ENCODE results near the gene TWIST2. TPM values are rescaled to one million over a fixed set of nuclear protein-coding genes. Genes with fewer than 3 reads are reported as not detected.

The TWIST2 gene
- total RNA-seq, 1 experiment from 2014 or later = 0.22 TPM

DNA sequence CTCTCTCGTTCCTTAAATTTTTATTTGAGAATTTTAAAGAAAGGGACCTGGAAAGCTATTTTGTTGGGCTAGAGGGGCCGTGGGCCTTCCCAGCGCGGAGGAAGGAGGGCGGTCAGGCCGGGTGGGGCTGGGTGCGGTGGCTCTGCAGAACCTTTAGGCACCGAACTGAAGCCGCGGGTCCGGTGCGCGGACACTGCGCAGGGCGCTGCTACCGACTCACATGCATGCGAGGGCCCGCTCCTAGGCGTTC, 1.6 kb upstream of the TWIST2 start:
- no peak overlapping the region for H2AK5ac ChIP-seq (ENCODE audit: insufficient read length, low read length)
- H3K79me1 ChIP-seq (ENCODE audit: insufficient read depth, low read depth, low read length, poor library complexity, severe bottlenecking) = no peaks in the 10 kb centered on the region
- H3K4ac ChIP-seq (ENCODE audit: low read depth, low read length) = no peak overlapping the region
- WGBS (ENCODE audit: extremely low coverage, insufficient read length, low lambda C conversion rate) = no CpG with 5 or more reads among the region's 19 CpGs
- H2BK5ac ChIP-seq (ENCODE audit: insufficient read length, low read length) = no peak overlapping the region
- no peak overlapping the region for H4K8ac ChIP-seq (replicated peaks; ENCODE audit: insufficient read length, low read depth, low read length)
- Mint-ChIP-seq H3K4me3 (peak overlapping the region in 1 of 2 experiments; percentile 69; a peak in 2 of 5 replicates), H3K27me3 (ENCODE audit: low read depth) (peaks cover 89% of the 10 kb centered on the region), H3K9me3 (no peaks in the 10 kb centered on the region), H3K36me3 (ENCODE audit: insufficient read depth in 1 of 3, low read depth in 3 of 3) (no peaks in the 10 kb centered on the region), H3K27ac (no peak overlapping the region), H3K4me1 (peaks cover 4 to 6% of the 10 kb centered on the region in 2 experiments; a peak in 1 of 4 replicates)
- H4K91ac ChIP-seq (ENCODE audit: insufficient read length, low read depth, low read length) = no peak overlapping the region
- H3K27ac ChIP-seq (ENCODE audit: insufficient read length, low read depth, low read length) = no peak overlapping the region
- H3K18ac ChIP-seq (ENCODE audit: insufficient read length, low read depth, low read length) = no peak overlapping the region
- H4K5ac ChIP-seq (ENCODE audit: insufficient read length, low read depth, low read length) = no peak overlapping the region
- no peak overlapping the region for H3K9ac ChIP-seq (ENCODE audit: extremely low read depth, insufficient read length, low read length)
- no peak overlapping the region for H2AFZ ChIP-seq (ENCODE audit: low read length)
- H3T11ph ChIP-seq (ENCODE audit: low read length) = no peak overlapping the region
- H2BK12ac ChIP-seq (ENCODE audit: insufficient read length, low read depth, low read length) = no peak overlapping the region
- H2BK120ac ChIP-seq (ENCODE audit: low read depth, low read length, poor library complexity, severe bottlenecking) = no peak overlapping the region
- peak overlapping the region; percentile 58 for H3K4me2 ChIP-seq (ENCODE audit: insufficient read depth, insufficient read length, low read length)
- peaks cover 4% of the 10 kb centered on the region; the same call in 1 of the 2 replicates for H3K4me1 ChIP-seq (ENCODE audit: insufficient read depth, low read length)
- H2BK20ac ChIP-seq (ENCODE audit: low read depth, low read length, poor library complexity, severe bottlenecking) = no peak overlapping the region
- peaks cover 25% of the 10 kb centered on the region for H3K23me2 ChIP-seq (ENCODE audit: insufficient read length, low read depth, low read length, poor library complexity, severe bottlenecking)
- H3K79me2 ChIP-seq (ENCODE audit: insufficient read depth, low read length) = no peaks in the 10 kb centered on the region
- no peak overlapping the region for H3K23ac ChIP-seq (ENCODE audit: insufficient read length, low read depth, low read length)
- peaks cover 57% of the 10 kb centered on the region for H3K27me3 ChIP-seq (ENCODE audit: insufficient read depth, low read length)
- no peak overlapping the region for H3K56ac ChIP-seq (ENCODE audit: insufficient read length, low read depth, low read length)
- H3K9me3 ChIP-seq (ENCODE audit: control insufficient read depth, low read depth, low read length) = no peaks in the 10 kb centered on the region
- no peak overlapping the region for H3K14ac ChIP-seq (ENCODE audit: insufficient read depth, low read length)
- no peak overlapping the region for H2BK15ac ChIP-seq (ENCODE audit: low read depth, low read length)
- no peak for DNase-seq
- H4K20me1 ChIP-seq (ENCODE audit: control insufficient read depth, insufficient read depth, insufficient read length) = no peaks in the 10 kb centered on the region
- TF ChIP-seq, protein P1, sequence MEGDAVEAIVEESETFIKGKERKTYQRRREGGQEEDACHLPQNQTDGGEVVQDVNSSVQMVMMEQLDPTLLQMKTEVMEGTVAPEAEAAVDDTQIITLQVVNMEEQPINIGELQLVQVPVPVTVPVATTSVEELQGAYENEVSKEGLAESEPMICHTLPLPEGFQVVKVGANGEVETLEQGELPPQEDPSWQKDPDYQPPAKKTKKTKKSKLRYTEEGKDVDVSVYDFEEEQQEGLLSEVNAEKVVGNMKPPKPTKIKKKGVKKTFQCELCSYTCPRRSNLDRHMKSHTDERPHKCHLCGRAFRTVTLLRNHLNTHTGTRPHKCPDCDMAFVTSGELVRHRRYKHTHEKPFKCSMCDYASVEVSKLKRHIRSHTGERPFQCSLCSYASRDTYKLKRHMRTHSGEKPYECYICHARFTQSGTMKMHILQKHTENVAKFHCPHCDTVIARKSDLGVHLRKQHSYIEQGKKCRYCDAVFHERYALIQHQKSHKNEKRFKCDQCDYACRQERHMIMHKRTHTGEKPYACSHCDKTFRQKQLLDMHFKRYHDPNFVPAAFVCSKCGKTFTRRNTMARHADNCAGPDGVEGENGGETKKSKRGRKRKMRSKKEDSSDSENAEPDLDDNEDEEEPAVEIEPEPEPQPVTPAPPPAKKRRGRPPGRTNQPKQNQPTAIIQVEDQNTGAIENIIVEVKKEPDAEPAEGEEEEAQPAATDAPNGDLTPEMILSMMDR (conservative IDR thresholded peaks at IDR 0.05) = no peak

Measured in H9 (cell line).